HG02938 (cell line): ENCODE data around the gene RBFOX2.
"Not testable (repeated sequence)": the region's sequence is repeated elsewhere in the genome, so short reads cannot be mapped to it uniquely, and the experiment has no call there.

Experiments
- ATAC-seq: cut with Tn5 transposase; IDR thresholded peaks from one replicate; pipeline ENCODE4 v1.9.1; 2021; ENCODE audit warnings: mild to moderate bottlenecking, moderate library complexity; ENCODE audit not compliant: unreplicated experiment

Gene RBFOX2

DNA sequence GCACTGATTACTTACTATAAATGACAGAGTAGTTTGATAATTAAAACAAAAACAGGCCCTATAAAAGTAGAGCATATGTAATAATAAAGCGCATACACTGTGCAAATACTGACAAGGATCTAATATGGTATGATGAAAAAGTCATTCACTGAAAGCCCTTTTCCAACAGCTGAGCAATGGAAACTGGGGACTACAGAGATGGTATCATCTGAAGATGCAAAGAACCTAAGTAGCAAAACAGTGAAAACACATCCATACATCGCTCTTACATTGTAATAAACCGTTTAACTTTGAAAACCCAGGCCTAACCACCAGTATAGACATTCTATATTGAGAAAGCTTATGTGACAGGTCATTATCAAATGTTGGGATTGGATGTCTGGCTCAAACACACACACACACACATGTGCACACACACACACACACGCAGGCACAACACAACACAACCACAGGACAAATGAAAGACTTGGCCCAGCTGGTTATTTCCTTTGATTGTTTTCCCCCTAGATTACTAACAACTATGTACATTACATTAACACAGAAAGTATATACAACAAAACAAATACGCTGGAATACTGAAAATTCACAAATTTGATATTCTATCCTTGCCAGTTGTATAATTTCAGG lies 191.4 kb downstream of the RBFOX2 start:
- no peak for ATAC-seq

DNA sequence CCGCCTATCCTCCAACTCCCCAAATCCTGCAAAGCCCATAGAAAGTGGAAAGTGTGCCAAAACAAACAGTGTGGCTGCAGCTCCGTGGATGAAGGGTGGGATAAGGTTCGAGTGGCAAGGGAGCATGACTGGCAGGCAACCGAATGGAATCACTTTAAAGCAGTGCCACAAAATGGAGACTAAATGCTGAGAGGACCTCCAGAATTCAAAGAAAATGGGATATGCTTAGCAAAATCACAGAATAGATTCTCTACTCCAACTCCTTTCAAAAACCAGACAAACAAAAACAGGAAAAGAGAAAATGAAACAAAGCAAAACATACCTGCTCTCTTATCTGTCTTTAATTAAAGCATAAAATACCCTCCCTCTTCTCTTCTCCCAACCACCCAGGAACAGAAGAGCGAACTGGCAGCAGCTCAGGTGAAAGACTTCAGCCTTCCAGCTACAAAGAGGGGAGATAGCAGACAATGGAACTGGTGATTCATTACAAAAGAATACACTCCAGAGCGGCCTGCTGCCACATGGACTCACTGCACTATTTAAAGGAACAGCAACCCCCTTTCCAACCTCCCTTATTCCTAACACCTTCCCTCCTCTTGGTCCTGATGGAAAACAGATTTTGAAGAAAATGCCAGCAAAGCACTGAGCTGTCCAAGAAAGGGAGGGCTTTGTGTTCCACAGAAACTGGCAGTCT lies 192.5 kb downstream of the RBFOX2 start:
- ATAC-seq: no peak

DNA sequence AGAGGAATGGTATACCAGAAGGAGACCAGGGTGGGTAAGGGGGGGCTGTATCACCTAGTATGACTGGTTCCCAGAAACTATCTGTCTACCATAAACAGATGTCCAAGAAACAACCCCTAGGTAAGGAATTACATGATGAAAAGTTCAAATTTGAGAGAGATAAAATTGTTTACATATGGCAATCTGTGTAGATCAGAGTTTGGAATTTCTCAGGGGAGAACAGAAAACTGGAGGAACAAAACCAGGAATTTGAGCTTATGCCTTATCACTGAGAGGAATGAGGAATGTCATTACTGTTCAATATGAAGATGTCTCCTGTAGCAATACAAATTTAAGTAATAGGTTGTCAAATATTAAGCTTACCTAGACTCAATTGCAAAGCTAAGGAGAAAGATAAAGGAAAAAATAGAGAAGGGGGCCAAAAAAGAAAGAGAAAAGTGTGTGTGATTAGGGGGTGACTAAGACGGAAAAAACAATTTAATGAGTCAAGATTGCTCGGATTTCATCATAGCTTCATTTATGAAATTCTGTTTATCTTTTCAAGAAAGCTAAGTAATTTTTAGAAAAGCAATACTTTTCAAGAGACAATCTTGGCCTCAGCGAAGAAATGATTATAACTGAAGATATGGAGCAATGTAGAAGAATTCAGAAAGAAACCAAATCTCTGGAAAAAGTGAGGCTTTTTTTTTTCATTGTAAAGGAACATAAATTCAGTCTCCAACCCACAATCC lies 193.2 kb downstream of the RBFOX2 start:
- ATAC-seq: no peak

DNA sequence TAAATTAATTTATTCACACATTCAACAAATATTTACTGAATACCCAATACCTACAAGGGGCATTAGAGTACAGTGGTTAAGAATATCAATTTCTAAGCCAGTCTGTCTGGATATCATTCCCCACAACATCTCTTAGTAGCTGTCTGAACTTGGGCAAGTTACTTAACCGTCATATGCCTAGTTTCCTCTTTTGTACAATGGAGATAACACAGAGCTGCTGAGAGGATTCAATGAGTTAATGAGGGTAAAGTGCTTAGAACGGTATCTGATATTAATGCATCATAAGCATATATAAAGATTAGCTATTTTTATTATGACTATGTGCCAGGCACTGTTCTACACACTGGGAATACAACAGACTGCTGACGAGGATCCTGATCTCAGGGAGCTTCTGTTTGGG lies 194.6 kb downstream of the RBFOX2 start:
- ATAC-seq: no peak

DNA sequence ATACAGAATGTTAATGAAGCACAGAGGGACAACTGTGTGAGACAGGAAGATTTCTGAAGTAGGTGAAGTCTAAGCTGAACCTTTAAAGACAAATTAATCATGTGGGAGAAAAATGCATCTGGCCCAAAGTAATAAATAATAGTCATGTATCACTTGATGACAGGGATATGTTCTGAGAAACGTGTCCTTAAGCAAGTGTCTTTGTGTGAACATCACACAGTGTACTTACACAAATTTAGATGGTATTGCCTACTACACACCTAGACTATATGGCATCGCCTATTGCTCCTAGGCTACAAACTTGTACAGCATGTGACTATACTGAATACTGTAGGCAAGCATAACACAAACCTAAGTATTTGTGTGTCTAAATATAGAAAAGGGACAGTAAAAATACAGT lies 198.3 kb downstream of the RBFOX2 start:
- no peak for ATAC-seq

DNA sequence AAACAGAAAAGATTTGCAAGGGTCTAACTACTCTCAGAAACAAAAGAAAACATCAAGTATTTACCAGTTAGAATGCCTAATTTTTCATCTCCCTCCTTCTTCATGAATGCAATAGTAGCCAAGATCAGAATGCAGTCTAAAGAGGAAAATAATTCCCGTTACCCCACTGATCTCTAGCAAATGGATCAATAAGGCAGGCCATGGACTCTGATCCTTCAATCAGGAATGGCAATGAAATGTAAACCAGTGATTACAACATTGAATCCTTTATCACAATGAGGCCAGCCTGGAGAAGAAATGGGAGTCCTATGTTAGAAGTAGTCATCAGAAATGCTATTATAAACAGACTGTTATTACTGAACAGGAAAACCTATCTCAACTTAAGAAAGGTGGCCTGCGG lies 204.4 kb downstream of the RBFOX2 start:
- no peak for ATAC-seq

DNA sequence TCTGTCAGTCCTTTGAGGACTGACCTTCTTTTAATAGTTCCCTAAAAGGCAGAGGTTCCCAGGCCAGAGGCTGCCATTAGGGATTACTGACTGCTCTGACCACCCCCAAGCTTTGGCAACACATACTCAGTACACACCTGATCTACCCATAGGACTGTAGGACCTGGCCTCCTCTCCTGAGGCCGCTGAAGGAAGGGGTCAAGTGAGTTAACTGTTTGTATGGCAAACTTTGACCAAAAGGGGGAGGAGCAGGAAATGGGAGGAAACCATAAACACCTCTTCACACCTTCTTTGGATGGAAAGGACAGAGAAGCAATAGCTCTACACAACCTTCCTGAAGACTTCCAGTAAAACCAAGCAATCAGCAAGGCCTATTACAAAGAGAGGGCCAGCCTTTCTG lies 207.0 kb downstream of the RBFOX2 start:
- ATAC-seq: no peak

DNA sequence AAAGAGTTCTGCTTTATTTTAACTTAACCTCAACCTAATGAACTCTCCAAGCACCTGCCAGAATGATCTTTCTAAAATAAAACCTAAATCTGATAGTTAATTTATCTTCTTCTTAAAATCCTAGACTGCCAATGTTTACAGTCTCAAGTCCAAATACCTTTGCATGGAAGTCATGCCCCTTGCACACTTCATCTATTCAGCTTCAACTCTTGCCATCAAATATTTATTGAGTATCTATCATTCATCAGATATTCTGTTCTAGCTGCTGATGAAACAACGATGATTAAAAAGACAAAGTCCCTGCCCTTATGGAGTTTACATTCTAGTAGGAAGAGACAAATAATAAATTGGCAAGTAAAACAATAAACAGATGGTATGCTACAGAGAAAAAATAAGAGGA lies 209.2 kb downstream of the RBFOX2 start:
- ATAC-seq: no peak

DNA sequence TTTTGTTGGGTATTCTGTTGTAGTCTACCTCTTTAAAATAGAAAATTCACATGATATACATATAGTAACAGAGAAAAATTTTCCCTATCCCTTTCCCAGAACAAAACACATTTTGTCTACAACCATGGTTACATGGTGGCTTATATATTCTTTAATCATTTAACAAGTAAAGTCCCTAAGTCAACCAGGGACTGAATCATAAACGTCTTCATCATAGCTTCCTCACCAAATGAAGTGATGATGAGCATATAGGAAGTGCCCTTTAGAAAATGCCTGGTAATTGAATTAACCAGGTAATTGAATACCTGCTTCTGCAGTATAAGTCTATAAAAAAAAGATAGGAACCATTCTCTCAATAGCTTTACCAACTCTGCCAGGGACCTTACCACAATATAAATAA lies 209.7 kb downstream of the RBFOX2 start:
- ATAC-seq: no peak

DNA sequence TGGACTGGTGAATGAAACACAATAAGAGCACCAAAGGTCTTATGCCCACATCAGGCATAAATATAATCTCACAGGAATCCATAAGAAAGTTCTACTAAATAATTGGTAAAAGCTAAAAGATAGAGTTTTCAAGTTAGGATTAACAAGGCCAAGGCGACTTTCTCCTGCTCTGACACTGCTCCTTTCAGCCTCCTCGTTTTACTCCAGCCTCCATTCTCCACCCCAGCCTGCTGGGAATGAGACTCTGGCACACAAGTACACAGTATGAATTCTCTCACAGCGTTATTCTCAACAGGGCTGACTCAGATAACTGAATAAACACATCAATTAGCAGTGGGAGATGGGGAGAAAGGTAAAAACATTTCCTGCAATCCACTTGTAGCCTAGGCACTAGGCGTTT lies 216.0 kb downstream of the RBFOX2 start:
- no peak for ATAC-seq

DNA sequence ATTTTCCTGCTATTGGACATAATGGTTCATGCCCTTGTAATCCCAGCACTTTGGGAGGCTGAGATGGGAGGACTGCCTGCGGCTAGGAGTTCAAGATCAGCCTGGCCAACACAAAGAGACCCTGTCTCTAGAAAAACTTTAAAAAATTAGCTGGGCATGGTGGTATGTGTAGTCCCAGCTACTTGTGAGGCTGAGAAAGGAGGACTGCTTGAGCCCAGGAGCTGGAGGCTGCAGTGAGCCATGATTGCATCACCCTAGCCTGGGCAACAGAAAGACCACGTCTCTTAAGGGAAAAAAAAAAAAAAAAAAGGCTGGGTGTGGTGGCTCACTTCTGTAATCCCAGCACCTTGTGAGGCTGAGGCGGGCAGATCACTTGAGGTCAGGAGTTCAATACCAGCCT lies 217.0 kb downstream of the RBFOX2 start:
- no peak for ATAC-seq

DNA sequence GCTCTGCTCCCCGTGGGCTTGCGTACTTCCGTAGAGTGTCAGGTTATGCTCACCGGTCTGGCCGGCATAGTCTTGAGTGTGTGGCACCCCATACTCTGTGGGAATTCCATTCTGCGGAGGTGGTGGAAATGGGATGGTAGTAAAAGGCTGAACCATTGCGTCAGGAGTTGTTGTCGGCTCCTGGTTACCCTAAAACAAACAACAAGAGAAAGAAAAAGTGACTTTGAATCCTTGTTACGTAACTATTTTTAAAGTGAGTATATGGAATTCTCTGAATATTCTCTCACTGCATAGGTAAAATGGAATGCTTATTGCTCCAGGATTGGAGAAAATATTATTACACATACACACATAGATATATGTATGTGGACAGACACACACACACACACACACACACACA lies 218.8 kb downstream of the RBFOX2 start:
- no peak for ATAC-seq

DNA sequence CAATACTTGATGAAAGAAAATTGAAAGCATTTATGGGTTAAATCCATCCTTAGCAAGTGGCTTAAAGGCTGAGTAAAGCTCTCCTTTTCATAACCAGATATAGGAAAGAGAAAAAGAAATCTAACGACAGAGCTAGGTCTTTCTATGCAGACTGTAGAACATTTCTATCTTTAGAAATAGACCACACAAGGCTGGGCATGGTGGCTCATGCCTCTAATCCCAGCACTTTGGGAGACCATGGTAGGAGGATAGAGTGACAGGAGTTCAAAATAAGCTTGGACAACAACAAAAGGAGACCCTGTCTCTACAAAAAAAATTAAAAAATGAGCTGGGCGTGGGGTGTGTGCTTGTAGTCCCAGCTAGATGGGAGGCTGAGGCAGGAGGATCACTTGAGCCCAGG lies 220.2 kb downstream of the RBFOX2 start:
- no peak for ATAC-seq

DNA sequence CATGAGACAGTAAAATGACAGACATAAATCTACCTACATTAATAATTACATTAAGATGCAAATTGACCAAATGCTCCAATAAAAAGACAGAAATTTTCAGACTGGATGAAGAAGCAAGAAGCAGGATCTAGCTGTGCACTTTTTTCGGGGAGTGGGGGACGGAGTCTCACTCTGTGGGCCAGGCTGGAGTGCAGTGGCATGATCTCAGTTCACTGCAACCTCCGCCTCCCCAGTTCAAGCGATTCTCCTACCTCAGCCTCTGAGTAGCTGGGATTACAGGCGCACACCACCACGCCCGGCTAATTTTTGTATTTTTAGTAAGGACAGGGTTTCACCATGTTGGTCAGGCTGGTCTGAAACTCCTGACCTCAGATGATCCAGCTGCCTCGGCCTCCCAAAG lies 222.0 kb downstream of the RBFOX2 start:
- not testable (repeated sequence) for ATAC-seq

DNA sequence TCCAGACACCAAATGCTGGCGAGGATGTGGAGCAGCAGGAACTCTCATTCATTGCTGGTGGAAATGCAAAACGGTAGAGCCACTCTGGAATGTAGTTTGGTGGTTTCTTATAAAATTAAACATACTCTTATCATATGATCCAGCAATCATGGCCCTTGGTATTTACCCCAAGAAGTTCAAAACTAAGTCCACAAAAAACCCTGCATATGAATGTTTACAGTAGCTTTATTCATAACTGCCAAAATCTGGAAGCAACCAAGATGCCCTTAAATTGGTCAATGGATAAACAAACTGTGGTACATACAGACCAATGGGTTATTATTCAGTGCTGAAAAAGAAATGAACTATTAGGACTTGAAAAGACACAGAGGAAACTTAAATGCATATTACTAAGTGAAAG lies 223.2 kb downstream of the RBFOX2 start:
- no peak for ATAC-seq

DNA sequence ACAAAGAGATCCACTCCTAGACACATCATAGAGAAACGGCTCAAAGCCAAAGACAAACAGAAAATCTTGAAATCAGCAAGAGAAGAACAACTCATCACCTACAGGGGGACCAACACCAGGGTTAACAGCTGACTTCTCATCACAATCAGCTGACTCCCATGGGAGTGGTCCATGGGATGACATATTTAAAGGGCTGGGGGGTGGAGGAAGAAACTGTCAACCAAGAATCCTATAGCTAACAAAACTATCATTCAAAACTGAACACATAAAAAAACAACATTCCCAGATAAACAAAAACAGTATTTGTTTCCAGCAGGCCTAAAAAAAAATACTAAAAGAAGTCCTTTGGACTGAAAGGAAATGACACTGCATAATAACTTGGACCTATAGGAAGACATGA lies 224.2 kb downstream of the RBFOX2 start:
- ATAC-seq: no peak

DNA sequence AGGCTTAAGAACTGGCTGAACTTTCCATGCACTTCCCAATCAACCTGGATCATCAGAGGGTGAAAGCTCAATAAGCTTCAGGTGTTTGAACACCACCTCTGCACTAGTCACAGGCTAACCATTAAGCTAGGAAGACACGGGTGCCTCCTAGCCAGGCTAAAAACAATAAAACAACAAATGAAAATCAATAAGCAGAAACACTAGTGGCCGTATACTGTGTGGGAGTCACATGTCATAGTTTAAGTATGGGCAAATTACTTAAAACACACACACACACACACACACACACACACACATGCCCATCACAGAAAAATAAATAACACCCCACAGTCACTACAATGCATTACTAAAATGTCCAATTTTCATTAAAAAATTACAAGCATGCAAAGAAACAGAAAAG lies 225.7 kb downstream of the RBFOX2 start:
- ATAC-seq: no peak

DNA sequence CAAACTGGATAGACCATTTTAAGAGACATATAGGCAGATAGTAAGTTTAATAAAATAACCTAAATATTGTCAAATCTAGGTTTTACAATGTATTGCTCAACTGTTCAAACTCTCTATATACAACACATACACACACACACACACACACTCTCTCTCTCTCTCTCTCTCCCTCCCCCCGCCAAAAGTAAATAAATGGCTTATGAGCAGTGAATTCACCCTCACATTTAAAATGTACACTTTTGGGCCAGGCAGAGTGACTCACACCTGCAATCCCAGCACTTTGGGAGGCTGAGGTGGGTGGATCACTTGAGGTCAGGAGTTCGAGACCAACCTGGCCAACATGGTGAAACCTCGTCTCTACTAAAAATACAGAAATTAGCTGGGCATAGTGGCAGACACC lies 227.3 kb downstream of the RBFOX2 start:
- ATAC-seq: not testable (repeated sequence)

DNA sequence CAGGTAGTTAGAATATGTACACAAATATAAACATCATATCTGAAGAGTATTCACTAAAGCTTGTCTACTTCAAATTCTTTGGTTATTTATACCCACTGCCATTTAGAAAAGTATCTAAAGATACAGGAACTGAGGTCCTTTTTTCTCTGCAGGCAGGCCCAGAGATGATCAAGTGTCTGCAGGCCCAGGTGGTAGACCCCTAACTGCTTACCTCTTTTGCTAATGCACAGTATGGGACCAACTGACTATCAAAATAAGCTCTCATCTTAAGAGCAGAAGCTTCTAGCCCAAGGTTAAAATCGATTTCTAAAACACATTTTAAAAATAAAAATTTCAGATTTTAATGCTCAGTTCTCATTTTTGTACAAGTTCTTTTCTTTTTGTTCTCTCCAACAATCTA lies 229.5 kb downstream of the RBFOX2 start:
- ATAC-seq: no peak

DNA sequence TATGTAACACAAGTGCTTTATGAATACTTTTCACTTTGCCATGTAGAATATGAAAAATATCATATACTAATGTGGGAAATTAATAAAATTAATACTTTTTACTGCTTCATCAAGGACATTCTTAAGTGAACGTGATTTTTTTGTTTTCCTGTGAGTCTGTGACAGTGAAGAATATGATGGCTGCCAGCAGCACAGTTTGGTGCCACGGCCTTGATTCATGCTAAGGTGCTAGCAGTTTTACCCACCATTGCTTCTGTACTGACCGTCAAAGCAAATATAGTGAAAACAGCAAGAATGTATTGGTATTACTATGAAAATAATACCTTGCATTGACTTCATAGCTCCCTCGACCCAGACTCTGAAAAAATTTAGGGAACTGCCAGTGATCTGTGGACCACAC lies 231.2 kb downstream of the RBFOX2 start:
- ATAC-seq: no peak

DNA sequence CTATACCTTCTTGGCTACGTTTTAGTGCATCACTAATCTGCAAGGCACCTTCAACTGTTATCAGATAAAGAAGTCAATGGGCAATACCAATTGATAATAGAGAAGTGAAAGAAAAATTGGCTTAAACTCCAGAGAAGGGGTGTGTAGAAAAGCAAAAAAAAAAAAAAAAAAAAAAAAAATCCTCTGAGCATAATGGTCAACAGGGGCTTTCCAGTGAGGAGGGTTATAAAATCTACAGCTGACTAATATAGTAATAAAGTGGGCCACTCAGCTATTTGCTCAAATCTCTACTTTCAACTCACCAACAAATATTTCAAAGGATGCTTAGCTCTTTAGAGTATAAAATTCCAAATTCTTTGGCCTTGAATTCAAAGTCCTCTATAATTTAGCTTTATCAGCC lies 233.1 kb downstream of the RBFOX2 start:
- ATAC-seq: no peak

DNA sequence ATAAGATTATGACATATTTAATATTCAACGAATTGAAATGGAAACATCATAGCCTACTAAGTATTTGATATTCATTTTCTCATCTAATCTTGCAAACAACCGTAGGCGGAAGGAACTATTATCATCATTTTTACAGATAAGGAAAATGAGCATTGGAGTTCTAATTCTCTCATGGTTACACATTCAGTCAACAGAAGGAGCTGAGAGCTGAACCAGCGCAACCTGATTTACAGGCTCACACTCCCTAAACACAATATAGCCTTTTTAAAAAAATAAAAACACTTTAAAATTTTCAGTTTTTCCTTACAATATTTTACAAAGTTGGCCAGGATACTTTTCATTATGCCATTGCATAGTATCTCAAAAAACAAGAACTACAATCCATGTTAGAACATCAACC lies 236.1 kb downstream of the RBFOX2 start:
- no peak for ATAC-seq
